NCI-H1436 (cell line): ENCODE measurements around the gene GDI2.
"Not testable (repeated sequence)": the region's sequence is repeated elsewhere in the genome, so short reads cannot be mapped to it uniquely, and the experiment has no call there.

Experiments used
- DNase-seq: peaks from one replicate; lab custom pipeline; 2025; lab: John Stamatoyannopoulos, UW

GDI2 gene

DNA sequence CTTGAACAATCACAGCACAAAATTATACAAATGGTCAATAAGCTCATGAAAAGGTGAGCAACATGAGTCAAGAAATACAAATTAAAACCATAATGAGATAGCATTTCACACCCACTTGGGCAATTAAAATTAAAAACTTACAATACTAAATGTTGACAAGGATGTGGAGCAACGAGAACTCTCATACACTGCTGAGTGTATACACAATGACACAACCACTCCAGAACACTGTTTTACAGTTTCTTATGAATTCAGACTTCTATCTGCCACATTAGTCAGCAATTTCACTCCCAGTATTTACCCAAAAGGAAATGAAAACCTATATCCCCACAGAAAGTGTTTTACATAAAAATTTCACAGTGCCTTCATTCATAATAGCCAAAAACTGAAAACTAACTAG is 31.1 kb downstream of the GDI2 start:
- DNase-seq, result no peak

DNA sequence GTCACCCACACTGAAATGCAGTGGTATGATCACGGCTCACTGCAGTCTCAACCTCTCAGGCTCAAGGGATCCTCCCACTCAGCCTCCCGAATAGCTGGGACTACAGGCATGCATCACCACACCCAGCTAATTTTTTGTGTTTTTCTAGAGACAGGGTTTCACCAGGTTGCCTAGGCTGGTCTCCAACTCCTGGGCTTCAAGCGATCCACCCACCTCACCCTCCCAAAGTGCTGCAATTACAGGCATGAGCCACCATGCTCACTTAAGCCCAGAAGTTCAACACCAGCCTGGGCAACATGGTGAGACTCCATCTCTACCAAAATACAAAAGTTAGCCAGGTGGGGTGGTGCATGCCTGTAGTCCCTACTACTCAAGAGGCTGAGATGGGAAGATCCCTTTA is 33.5 kb downstream of the GDI2 start:
- no peak for DNase-seq

DNA sequence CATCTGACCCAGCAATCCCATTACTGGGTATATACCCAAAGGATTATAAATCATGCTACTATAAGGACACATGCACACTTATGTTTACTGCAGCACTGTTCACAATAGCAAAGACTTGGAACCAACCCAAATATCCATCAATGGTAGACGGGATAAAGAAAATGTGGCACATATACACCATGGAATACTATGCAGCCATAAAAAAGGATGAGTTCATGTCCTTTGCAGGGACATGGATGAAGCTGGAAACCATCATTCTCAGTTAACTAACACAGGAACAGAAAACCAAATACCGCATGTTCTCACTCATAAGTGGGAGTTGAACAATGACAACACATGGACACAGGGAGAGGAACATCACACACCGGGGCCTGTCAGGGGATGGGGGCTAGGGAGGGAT is 35.5 kb downstream of the GDI2 start:
- not testable (repeated sequence) for DNase-seq

DNA sequence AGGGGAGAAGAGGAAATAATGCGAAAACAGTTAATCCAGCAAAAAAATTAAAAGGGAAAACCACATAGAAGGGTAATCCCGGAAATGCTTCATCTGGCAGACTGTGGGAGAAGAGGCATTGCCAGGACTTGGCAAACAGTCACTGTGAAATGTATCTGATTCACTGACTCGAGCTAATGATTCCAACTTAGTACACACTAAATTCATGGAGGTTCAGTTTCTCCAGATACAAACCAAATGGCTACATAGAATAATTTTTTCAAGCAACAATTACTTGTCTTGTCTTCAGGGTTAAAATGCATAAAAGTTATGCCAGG is 36.4 kb downstream of the GDI2 start:
- DNase-seq, result no peak

DNA sequence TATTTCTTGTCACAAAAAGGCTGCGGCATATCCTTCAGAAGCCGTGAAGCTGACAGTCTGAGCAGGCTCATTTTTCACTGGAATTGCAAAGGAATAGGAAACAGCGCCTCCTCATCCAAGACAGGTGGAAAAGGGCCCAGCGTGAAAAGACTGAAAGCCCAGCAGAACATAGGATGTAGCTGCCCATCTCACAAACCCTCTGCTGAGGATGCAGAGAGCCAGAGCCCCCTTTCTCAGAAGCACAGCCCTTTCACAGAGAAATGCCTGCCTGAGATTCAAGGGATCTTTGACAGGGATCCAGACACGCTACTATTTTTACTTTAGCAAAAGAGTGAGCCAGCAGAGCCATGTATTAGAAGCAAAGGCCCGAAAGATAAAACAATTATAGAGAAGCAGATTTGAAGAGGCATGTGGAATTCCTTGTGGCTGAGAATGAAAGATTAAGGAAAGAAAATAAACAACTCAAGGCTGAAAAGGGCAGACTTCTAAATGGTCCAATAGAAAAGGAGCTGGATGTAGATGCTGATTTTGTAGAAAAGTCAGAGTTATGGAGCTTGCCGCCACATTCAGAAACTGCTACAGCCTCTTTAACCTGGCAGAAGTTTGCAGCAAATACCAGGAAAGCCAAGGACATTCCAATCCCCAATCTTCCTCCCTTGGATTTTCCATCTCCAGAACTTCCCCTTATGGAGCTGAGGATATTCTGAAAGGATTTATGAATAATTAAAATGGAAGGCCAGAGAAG is 36.9 kb downstream of the GDI2 start:
- DNase-seq, result no peak

DNA sequence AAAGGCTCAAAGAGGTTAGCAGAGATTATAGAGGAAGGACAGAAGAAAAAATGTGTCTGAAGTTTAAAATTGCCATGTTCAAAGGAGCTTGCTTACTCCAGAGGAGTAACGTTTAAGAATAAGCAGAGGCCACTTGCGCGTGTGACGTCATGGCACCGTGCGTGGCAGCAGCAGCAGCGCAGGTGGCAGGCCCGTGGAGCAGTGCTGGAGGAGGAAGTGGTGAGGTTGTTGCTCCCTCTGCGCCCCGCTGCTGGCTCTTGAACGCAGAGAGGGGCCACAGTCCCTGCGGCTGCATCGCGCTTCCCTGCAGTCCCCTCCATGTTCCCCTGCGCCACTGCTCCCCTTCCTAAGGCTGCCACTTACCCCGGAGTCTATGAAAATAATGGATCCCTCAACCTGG is 37.5 kb downstream of the GDI2 start:
- no peak for DNase-seq

DNA sequence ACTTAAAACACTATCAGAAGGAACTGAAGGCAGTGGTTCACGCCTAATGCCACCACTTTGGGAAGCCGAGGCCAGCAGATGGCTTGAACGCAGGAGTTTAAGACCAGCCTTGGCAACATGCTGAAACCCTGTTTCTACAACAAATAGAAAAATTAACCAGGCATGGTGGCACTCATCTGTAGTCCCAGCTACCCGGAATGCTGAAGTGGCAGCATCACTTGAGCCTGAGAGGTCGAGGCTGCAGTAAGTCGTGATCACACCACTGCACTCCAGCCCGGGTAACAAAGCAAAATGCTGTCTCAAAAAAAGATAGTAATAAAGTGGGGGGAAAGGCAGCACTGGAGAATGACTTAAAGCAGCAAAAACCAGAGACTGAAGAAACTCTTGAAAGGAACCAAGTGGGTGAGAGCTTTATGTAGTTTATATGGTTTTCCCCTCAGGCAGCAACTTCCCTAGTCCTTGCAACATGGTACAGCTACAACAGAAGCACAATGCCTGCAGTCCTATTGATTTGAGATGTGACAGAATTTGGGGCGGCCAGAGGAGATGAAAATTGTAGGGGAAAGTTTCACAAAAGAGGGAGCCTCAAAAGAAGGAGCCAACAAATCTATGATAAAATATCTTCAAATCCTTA is 38.1 kb downstream of the GDI2 start:
- DNase-seq, result no peak

DNA sequence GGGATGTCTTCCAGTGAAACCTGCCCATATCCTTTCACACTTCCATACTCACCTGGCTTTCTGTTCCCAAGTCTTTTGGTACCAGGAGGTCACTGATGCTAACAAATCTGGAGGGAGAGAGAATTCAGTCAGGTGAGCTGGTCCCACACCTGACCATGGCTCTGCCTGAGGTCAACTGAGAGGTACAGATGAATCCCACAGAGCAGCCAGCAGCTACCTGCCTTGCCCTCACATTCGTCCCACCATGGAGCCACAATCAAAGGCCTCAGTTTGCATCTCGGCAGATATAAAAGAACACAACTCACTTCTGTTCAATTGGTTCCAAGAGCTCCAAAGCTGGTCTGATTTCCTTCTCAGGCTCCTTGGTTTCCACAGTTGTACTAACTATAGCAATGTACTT is 47.0 kb downstream of the GDI2 start:
- no peak for DNase-seq

DNA sequence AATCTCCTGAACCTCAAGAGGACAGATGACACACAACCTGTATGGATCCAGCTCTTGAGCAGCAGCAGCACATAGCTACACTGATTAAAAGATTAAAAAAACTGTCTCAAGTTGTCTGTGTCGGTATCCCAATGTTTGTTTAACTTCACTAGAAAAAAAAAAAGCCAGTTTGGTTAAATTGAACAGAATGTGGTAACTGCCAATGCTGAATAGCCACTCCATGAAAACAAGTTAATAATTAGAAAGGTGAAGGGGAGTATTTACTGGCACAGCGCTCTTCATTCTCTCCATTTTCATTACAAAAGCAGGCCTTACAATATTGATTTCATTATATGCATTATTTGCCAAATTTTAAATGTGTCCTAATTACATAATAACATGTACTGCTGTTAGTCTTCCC is 47.6 kb downstream of the GDI2 start:
- DNase-seq, result no peak

DNA sequence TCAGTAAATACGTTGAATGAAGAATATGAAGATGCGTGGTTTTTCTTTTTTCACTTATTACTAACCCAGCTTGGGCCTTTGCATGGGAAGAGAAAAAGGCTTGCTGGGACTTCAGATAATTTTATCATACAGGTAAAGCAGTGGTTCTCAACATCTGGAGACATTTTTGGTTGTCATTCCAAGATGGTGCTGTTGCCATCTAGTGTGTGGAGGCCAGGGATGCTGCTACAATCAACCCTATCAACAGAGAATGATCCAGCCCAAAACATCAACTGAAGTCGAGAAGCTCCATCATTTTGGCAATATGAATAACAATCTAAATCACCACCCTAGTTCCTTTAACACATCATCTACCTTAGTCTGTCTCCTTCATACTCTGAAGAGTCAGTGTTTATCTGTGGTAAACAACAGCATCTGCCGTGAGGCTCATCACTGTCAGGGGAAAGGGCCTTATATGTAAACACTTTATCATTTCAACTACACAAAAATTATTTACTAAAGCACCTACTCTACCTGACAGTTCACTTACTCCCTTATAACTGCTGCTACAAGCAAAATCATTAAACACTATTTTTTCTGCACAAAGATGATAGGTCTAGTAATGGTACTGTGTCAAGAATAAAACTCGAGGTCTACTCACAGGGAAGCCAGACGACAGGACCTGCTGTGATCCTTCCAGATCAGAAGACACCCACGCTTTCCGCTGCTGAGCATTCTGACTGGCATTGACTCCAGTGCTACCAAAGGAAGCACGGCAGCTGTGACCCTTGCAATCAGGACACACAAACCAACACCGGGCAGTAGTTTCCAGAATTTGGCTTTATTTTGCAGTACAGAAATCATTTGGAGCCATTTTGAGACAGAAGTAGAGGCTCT is 48.6 kb downstream of the GDI2 start:
- DNase-seq, result no peak

DNA sequence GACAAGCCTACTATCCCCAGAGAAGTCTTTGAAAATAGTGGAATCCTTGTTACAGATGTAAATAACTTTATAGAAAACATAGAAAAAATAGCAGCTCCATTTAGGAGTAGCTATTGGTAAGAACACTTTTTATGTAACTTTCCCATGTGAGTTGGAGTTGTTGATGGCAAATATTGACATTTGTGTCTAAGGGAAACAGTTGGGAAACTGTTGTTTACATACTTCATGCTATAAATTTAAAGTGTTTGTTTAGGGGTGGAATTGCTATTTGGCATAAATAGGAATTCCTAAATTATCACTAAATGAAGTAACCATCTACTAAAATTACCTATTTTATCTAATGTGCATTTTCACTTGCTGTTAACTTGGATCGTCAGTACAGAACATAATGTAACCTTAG is 50.7 kb downstream of the GDI2 start:
- DNase-seq, result no peak

DNA sequence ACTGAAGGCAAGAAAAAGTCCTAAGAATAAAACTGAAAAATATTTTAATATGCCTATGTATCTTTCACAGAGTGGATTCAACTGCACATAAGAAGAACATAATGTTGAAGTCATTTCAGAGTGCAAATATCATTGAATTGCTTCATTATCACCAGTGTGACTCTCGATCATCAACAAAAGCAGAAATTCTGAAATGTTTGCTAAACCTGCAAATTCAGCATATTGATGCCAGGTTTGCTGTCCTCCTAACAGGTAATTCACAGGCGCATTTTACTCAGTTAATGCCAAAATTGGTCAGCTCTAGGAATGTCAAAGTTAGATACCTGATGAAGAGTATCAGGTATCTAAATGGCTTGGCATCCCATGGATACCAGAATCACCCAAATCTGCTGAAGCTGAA is 52.0 kb downstream of the GDI2 start:
- no peak for DNase-seq

DNA sequence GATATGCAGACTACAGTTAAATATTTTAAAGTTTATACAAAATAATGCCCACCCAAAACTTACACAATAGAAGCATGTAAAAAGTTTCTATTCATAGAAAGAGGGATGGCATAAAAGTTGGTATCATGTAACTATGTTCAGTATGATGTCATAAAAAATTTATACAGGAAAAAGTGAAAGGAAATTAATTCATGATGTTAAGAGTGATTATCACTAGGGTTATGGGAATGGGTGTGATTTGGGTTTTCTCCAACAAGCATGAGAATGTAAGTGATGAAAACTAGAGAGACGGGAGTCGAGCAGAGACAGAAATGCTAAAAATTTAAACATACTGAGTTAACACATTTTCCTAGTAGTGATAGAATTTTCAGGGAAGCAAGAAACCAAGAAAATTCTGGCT is 52.7 kb downstream of the GDI2 start:
- no peak for DNase-seq

DNA sequence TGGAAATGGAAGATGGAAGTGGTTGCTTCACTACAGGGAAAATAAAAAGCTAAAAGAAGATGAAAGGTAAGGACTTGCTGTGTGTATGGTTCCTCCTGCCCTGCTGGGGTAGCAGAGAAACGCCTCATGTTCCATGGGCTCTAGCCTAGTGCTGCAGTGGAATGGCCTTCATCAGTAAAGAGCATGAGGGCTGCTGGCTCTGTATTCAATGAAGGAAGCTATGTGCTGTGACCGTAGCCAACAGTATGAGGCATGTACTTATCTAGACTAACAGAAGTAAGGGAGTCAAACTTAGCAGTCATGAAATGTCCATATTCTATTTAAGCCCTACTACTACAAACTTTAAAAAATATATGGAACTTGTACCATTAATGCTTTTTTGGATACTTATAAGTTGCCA is 54.3 kb downstream of the GDI2 start:
- no peak for DNase-seq

DNA sequence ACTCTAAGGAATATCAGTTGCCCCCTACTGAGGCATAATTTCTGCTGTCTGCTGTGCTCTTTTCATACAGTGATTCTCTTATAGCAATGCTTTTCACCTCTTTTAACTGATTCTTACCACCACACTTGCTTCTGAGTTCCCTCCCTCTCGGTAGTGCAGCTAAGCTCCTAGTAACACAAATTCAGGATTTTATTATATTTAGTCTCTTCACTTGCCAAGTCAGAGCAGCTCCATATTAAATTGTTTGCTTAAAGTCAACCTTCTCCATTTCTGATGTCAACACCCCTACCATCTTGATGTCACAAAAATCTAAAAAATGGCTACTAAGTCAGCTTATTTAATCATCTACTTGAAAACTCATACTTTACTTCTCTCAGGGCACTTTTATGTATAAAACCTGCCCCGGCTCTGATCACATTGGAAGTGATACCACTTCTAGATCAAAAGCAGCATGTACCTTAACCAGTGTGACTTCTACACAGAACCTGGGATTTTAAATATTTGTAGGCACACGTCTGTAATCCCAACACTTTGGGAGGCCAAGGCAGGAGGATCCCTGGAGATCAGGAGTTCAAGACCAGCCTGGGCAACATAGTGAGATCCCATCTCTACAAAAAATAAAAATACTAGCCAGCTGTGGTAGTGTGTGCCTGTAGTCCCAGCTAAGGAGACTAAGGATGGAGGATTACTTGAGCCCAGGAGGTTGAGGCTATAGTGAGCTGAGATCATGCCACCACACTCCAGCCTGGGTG is 55.3 kb downstream of the GDI2 start:
- no peak for DNase-seq

DNA sequence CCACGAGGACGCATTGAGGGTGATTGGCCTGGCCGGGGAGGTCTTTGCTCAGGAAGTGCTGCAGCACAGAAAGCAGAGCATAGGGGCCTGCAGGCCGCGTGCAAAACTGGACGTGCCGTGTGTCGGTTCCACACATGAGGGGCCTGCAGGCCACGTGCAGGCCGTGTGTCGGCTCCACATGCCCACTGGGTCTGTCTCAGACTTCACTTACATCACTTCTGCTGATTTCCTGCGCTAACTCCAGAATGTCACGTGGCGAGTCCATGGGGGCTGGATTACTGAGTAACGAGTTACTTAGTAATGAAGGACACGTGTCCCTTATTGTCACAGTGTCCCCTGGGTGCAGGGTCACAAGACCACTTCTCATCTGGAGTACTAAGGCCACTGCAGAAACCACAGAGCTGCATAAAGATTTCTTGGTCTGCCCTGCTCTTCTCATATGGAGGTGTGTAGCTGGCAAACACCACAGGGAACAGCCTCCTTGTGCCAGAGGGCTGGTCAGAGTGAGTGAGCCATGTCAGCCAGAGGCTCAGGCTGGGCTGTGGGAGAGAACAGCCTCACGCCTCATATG is 60.8 kb downstream of the GDI2 start:
- DNase-seq, result no peak

DNA sequence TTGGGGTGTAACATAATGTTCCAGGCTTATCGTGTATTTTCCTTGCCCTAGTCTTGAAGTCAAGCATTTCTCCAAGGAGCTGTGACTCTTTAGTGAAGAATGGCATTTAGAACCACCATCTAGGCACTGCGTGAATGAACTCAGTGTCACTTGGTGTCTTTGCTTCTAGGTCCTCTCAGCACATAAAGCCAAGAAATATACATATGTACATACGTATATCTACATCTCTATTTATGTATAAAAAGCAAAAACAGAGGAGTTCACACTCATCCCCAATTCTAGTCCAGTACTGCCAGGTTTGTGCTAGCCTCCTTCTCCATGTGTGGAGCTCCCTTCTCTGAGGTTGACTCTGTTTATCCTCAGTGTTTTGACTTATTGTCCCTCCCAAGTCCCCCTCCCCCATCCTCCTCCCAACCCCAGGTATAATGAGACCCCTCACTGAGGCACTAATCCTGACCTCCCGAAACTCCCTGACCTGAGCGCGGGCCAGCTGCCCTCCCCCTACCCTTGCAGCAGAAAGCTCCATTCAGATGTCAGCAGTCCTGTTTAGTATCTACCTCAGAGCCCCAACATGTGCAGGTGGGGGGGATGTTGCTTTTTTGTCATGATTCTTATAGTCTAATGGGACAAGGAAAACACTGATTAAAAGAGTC is 61.5 kb downstream of the GDI2 start:
- no peak for DNase-seq

DNA sequence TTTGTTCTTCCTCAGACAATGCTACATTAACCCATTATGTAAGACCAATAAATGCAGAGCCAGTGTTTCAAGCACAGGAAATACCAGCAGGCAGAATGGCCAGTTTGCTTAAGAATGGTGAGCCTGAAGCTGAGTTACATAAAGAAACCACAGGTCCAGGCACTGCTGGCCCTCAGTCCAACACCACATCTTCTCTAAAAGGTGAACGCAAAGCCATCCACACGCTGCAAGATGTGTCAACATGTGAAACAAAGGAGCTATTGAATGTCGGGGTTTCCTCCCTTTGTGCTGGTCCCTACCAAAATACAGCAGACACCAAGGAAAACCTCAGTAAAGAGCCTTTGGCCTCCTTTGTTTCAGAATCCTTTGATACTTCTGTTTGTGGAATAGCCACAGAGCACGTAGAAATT is 64.8 kb downstream of the GDI2 start:
- no peak for DNase-seq

DNA sequence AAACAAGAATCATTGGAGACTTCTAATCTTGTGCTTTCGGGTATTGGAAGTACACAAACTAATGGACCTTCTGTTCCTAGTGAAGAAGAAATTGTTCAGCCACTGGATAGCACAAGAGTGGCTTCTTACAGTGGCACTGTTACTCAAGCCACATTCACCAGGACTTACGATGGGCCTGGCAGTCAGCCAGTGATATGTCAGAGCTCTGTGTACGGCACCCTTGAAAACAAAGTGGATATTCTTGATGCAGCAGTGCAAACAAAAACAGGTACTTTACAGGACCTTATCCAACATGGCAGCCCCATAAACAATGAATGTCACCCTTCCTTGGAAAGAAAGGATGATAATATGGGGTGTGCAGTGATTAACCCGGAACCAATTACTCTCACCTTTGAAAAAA is 67.0 kb downstream of the GDI2 start:
- no peak for DNase-seq

DNA sequence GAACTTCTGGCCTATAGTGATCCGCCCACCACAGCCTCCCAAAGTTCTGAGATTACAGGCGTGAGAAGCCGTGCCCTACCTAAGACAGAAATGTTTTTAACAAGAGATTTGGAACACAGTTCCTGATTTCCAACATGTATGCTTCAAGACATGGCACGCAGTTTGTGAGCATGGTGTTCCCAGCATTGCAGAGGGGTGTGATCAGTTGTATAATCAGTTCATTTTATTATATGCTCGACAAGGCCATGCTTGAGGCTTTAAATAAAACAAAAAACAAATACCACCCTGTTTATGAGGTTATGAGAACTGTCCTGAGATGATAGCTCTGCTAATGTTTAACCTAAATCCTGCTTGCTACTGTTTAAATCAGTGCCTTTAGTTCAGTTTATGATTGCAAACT is 68.4 kb downstream of the GDI2 start:
- DNase-seq, result no peak

DNA sequence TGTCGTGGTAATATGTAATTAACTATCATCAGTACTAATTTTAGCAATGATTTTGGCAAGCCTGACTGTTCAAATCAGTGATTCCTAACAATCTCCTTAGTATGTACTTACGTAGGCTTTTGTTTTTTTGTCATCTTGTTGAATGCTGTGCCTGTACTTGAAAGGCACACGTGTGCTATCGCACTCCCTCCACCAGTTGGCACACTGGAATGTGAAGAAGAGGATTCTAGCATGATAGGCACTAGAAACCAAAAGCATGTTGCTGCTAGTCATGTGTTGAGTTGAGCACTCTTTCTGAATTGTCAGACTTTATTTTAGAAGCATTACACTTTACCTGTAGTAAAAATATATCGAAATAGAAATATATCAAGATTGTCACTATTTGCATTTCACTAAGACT is 69.5 kb downstream of the GDI2 start:
- no peak for DNase-seq

DNA sequence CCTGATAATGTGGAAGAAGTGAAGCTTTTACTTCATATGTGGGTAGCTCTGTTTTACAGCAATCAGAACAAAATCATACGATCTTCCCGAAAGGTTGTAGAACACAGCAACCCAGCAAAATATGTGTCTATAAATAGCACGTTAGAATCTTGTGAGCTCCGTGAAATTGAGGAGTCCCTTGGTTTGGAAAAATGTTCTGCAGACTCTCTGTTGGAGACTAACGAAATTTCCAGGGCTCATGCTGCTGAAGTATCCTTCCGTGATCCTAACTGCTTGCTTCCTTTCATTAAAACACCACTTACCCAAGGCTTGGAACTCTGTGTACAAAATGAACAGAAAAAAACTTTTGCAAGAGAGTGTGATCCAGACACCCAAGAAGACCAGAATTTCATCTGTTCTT is 71.1 kb downstream of the GDI2 start:
- no peak for DNase-seq
